AG09309 (cell line): ENCODE measurements around the gene DAGLA.

Experiments used
- DNase-seq: peaks from one replicate; pipeline ENCODE4 v3.0.0-alpha.2; 2010; ENCODE audit warnings: low read depth
- H3K4me3 ChIP-seq: 2 replicates; pipeline ENCODE4 v1.5.1; 2011; ENCODE audit warnings: mild to moderate bottlenecking, low read depth, low read length, moderate library complexity; ENCODE audit not compliant: control insufficient read depth
- CTCF ChIP-seq: IDR thresholded peaks from 2 replicates; pipeline ENCODE4 v1.5.1; 2011; ENCODE audit warnings: mild to moderate bottlenecking, low read depth, low read length, inconsistent platforms; ENCODE audit not compliant: insufficient read depth, control insufficient read depth; ENCODE audit errors: missing control alignments

DAGLA gene

GRCh38 chr11:61743486-61744095 lies 63.4 kb downstream of the DAGLA start:
- TF ChIP-seq CTCF, result no peak
- DNase-seq, result no peak

GRCh38 chr11:61744181-61744580 lies 64.0 kb downstream of the DAGLA start:
- TF ChIP-seq CTCF, result no peak
- no peak overlapping the region for H3K4me3 ChIP-seq
- DNase-seq, result no peak

More at GRCh38 chr11:61743486-61744095, 63.4 kb downstream of the DAGLA start:
- H3K4me3 ChIP-seq, result no peak overlapping the region

GRCh38 chr11:61744609-61745156 lies 64.5 kb downstream of the DAGLA start:
- H3K4me3 ChIP-seq, result no peak overlapping the region
- no peak for TF ChIP-seq CTCF
- DNase-seq, result no peak

GRCh38 chr11:61745781-61746441 lies 65.7 kb downstream of the DAGLA start:
- TF ChIP-seq CTCF, result no peak
- no peak overlapping the region for H3K4me3 ChIP-seq
- no peak for DNase-seq

GRCh38 chr11:61746442-61747191 lies 66.4 kb downstream of the DAGLA start:
- no peak overlapping the region for H3K4me3 ChIP-seq
- TF ChIP-seq CTCF, result no peak
- no peak for DNase-seq

GRCh38 chr11:61747192-61747966 lies 67.2 kb downstream of the DAGLA start:
- DNase-seq, result no peak
- H3K4me3 ChIP-seq, result no peak overlapping the region
- TF ChIP-seq CTCF, result peak; percentile 92
